Common myeloid progenitor, CD34-positive (primary cell): ENCODE data around the gene PMM2.
"Not testable (repeated sequence)": the region's sequence is repeated elsewhere in the genome, so short reads cannot be mapped to it uniquely, and the experiment has no call there.

Experiments used
- CTCF ChIA-PET: fragments of 350-600 bp; sonication (Branson Sonifier 250); formaldehyde crosslinking; loops from one replicate; lab custom pipeline; 2021; ENCODE audit warnings: antibody characterized with exemption; lab: Charles Lee
- POLR2A ChIA-PET: fragments of 350-600 bp; sonication (Branson Sonifier 250); formaldehyde crosslinking; loops from one replicate; lab custom pipeline; 2021; ENCODE audit warnings: antibody characterized with exemption; lab: Charles Lee
- DNase-seq, 3 donors: peaks; one replicate each; pipeline versions ENCODE4 v3.0.0 to v3.0.0-alpha.2; 2013
- H3K27ac ChIP-seq, 2 experiments: 1 replicate in 1 of 2; 2 replicates in 1 of 2; pipeline ENCODE4 v1.7.0; 2013; ENCODE audit warnings: inconsistent platforms in 2 of 2, low read length in 2 of 2, mild to moderate bottlenecking in 2 of 2, low read depth in 1 of 2, moderate library complexity in 1 of 2; ENCODE audit not compliant: severe bottlenecking in 2 of 2, insufficient read depth in 1 of 2, poor library complexity in 1 of 2
- H3K27me3 ChIP-seq, 5 experiments: replicated peaks in 2 of 5; 1 replicate in 3 of 5; 2 replicates in 2 of 5; pipeline versions ENCODE4 v1.6.1 to v1.7.0; 2013; ENCODE audit warnings: low read length in 4 of 5, mild to moderate bottlenecking in 2 of 5, moderate library complexity in 2 of 5, inconsistent platforms in 1 of 5; ENCODE audit not compliant: insufficient read depth in 5 of 5, control insufficient read depth in 4 of 5
- H3K36me3 ChIP-seq, 4 experiments: 1 replicate in 2 of 4; 2 replicates in 2 of 4; pipeline versions ENCODE4 v1.6.1 to v1.7.0; 2013; ENCODE audit warnings: low read length in 3 of 4, control low read depth in 1 of 4, mild to moderate bottlenecking in 1 of 4; ENCODE audit not compliant: control insufficient read depth in 4 of 4, insufficient read depth in 4 of 4
- H3K4me1 ChIP-seq, 4 experiments: 1 replicate in 3 of 4; 2 replicates in 1 of 4; pipeline versions ENCODE4 v1.6.1 to v1.7.1; 2013; ENCODE audit warnings: low read length in 3 of 4, mild to moderate bottlenecking in 3 of 4, control low read depth in 1 of 4, inconsistent platforms in 1 of 4, moderate library complexity in 1 of 4; ENCODE audit not compliant: control insufficient read depth in 4 of 4, insufficient read depth in 4 of 4; ENCODE audit errors: control extremely low read depth in 1 of 4
- H3K4me3 ChIP-seq, 7 experiments: 1 replicate in 4 of 7; 2 replicates in 3 of 7; pipeline versions ENCODE4 v1.5.1 to v1.7.0; 2013; ENCODE audit warnings: mild to moderate bottlenecking in 7 of 7, low read length in 6 of 7, moderate library complexity in 6 of 7, inconsistent platforms in 2 of 7, low read depth in 2 of 7, control low read depth in 1 of 7; ENCODE audit not compliant: insufficient read depth in 4 of 7, control insufficient read depth in 1 of 7; ENCODE audit errors: extremely low read depth in 1 of 7
- H3K9me3 ChIP-seq, 5 experiments: 1 replicate in 4 of 5; 2 replicates in 1 of 5; pipeline versions ENCODE4 v1.6.1 to v1.7.1; 2013; ENCODE audit warnings: low read length in 4 of 5, mild to moderate bottlenecking in 2 of 5, inconsistent platforms in 1 of 5, low read depth in 1 of 5, moderate library complexity in 1 of 5; ENCODE audit not compliant: control insufficient read depth in 4 of 5, insufficient read depth in 2 of 5; ENCODE audit errors: control extremely low read depth in 1 of 5
- WGBS: methylation state at CpG from one replicate; pipeline ENCODE4 v1.1.5; 2013; ENCODE audit not compliant: insufficient coverage; 5-methylcytosine and 5-hydroxymethylcytosine counted together

Gene PMM2

DNA sequence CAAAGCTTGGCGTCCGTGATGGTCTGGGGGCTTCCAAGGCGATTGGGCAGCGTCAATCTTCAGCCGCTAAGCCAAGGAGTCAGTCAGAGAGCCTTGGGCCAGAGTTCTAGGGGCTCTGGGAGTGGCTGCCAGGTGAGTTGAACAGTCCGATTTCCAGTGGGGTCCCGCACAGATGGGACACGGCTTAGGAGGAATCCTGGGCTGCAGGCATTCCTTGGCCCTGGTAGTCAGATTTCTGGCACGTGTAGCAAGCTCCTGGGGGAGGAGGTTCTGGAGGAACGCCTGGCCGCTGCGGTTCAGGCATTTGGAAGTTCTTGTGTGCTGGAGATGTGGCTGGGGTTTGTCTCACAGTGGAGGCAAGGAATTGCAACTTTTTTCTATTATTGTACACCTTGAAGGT is 45.7 kb downstream of the PMM2 start:
- DNase-seq, CTCF ChIA-PET: not testable (repeated sequence)

DNA sequence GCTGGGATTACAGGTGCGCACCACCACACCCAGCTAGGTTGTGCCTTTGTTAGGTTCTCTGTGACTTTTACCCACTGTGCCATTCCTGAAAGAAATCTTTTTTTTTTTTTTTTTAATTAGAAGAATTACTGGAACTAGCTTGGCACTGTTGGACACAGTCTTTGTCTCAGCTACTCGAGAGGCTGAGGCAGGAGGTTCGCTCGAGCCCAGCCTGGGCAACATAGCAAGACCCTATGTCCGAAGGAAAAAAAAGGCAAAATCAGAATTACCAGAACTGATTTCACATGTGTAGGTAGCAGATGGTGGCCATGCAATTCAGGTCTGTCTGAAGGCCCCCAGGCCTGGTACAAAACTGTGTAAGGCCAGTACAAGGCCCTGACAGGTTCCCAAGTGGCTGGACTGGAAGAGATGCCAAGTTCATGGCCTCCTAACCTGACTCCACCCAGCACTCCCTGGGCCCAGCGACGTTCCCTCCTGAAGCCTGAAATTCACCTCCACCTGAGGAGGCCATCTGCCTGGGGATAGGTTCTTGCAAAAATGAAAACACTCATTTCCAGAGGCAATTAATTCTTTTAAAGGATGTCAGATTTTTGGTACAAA is 48.2 kb downstream of the PMM2 start:
- peaks cover 7 to 20% (median 20%) of the 10 kb centered on the region in 4 experiments for H3K4me1 ChIP-seq
- H3K27ac ChIP-seq, result no peak overlapping the region
- ChIA-PET CTCF (no interaction called here), POLR2A (no interaction called here)
- H3K4me3 ChIP-seq, result no peak overlapping the region
- no peaks in the 10 kb centered on the region for H3K9me3 ChIP-seq
- WGBS, result 100% methylated on average over 4 of the region's 7 CpGs
- H3K36me3 ChIP-seq, result peaks cover 2 to 44% (median 21%) of the 10 kb centered on the region in 4 experiments
- H3K27me3 ChIP-seq, result no peaks in the 10 kb centered on the region
- no peak for DNase-seq

More for the DNA sequence above, 45.7 kb downstream of the PMM2 start:
- H3K4me3 ChIP-seq, H3K27ac ChIP-seq, H3K4me1 ChIP-seq, H3K27me3 ChIP-seq, POLR2A ChIA-PET, H3K9me3 ChIP-seq: not testable (repeated sequence)
- H3K36me3 ChIP-seq, result peaks cover 2 to 24% (median 10%) of the 10 kb centered on the region in 4 experiments
- WGBS, result 100% methylated on average over 2 of the region's 12 CpGs

DNA sequence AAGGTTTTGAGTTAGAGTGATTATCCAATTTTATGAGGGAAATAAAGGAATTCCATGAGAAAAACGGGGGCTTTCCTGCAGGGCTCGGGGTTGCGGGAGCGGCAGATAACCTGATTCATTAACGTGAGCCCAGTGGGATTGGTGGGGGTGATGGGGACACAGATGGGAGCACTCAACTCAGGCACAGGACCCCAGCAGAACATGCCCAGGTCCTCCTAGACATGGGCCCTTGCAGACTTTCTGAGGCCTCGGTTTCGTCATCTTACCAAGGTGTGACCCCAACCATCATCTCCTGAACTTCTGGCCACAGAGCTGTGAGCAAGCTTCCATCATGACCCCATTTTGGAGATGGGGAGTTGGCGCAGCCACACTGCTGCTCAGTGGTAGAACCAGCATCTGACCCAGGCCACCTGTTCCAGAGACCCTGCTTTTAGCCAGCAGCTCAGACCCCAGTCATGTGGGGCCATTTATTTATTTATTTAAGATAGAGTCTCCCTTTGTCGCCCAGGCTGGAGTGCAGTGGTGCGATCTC is 48.8 kb downstream of the PMM2 start:
- H3K4me3 ChIP-seq, result no peak overlapping the region
- peaks cover 7 to 23% (median 21%) of the 10 kb centered on the region in 4 experiments for H3K4me1 ChIP-seq
- no peaks in the 10 kb centered on the region for H3K9me3 ChIP-seq
- H3K27ac ChIP-seq, result no peak overlapping the region
- no peak for DNase-seq
- H3K36me3 ChIP-seq, result peaks cover 2 to 47% (median 21%) of the 10 kb centered on the region in 4 experiments
- WGBS, result 89% methylated on average over 9 of the region's 10 CpGs
- no peaks in the 10 kb centered on the region for H3K27me3 ChIP-seq
- CTCF ChIA-PET, result no interaction called here
- POLR2A ChIA-PET, result no interaction called here

DNA sequence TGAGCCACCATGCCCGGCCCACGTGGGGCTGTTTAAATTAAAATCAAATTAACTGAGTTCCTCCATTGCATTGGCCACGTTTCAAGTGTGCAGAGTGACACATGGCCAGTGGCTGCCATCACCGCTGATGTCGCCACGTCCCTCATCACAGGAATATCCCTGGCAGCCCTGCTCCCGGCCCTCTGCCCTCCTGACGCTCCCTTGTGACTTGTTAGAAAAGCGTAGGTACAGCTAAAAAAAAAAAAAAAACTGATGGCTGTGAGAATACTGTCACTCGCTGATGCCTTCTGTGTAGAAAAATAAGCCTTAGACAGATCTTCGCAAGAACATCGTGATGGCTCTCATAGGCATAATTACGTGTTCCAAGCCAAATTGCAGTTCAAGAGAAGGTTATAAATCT is 49.5 kb downstream of the PMM2 start:
- Histone ChIP-seq H3K27ac (no peak overlapping the region), H3K36me3 (peaks cover 2 to 51% (median 24%) of the 10 kb centered on the region in 4 experiments), H3K27me3 (no peaks in the 10 kb centered on the region), H3K4me3 (no peak overlapping the region), H3K9me3 (no peaks in the 10 kb centered on the region), H3K4me1 (peaks cover 7 to 23% (median 21%) of the 10 kb centered on the region in 4 experiments)
- POLR2A ChIA-PET, result no interaction called here
- DNase-seq, result no peak
- 96% methylated on average over 12 of the region's 13 CpGs for WGBS
- CTCF ChIA-PET, result no interaction called here

DNA sequence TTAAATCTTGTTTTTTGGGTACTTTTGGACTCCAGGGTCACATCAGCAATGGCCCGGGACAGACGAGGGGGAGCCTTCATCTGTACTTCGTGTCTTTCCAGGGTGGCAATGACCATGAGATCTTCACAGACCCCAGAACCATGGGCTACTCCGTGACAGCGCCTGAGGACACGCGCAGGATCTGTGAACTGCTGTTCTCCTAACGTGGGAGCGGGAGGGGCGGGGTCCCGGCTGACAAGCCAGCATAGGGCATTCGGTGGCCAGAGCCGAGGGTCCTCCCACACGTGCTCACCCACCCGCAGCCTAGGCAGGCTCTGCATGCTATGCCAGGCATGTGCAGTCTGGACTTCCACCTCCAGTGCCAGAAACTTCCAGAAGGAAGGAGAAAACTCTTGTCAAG is 50.0 kb downstream of the PMM2 start:
- Histone ChIP-seq H3K4me3 (no peak overlapping the region), H3K36me3 (peaks cover 2 to 56% (median 25%) of the 10 kb centered on the region in 4 experiments), H3K4me1 (peaks cover 7 to 23% (median 21%) of the 10 kb centered on the region in 4 experiments), H3K9me3 (no peaks in the 10 kb centered on the region), H3K27me3 (no peaks in the 10 kb centered on the region), H3K27ac (no peak overlapping the region)
- ChIA-PET POLR2A (no interaction called here), CTCF (no interaction called here)
- DNase-seq, result no peak
- 99% methylated on average over 15 of the region's 15 CpGs for WGBS

DNA sequence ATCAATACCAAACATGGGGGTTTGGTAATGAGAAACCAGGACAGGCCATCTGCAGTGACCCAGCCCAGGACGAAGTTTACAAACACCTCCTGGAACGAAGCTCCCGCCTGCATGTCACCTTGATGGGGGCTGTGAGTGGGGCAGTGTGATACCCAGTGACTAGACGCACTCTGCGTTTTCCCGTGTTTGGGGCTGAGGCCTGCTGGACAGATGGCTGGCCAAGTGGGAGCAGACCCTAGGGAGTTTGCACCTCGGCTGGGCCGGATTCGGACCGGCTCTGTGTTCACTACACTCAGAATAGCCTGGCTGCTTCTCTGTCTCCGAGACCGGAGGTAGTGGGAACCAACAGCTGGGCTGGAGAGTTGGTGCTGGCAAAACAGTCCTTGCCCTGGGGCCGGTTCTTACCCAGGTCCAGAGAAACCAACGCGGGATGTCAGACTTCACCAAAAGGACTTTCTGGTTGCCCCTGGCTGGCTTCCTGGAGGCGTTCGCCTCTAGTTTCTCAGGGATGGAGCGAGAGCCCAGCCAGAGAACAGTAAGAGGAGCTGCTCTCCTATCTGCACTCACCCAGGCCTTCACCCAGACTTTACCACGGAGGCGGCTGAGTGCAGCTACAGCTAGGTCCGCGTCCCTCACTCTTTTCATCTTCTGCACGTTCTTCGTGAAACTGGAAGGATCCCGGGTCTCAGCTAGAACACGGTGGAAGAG is 50.7 kb downstream of the PMM2 start:
- Histone ChIP-seq H3K9me3 (no peaks in the 10 kb centered on the region), H3K27ac (no peak overlapping the region), H3K27me3 (no peaks in the 10 kb centered on the region), H3K4me3 (no peak overlapping the region), H3K4me1 (peaks cover 7 to 23% (median 21%) of the 10 kb centered on the region in 4 experiments), H3K36me3 (peaks cover 2 to 63% (median 31%) of the 10 kb centered on the region in 4 experiments)
- WGBS, result 98% methylated on average over 25 of the region's 26 CpGs
- CTCF ChIA-PET, result interaction anchor here (0.6 kb wide), 1 partner anchor 31 kb away, joined by 3 read pairs; no protein-coding TSS in a partner anchor
- DNase-seq, result no peak
- POLR2A ChIA-PET, result interaction anchor here (0.9 kb wide), 1 partner anchor 51 kb away, joined by 3 read pairs; no protein-coding TSS in a partner anchor
